Measurements from ENCODE around the gene ETAA1.

The ETAA1 gene
- 3.0 to 25.8 (median 10.0) reads per million in 17 experiments for total RNA-seq

DNA sequence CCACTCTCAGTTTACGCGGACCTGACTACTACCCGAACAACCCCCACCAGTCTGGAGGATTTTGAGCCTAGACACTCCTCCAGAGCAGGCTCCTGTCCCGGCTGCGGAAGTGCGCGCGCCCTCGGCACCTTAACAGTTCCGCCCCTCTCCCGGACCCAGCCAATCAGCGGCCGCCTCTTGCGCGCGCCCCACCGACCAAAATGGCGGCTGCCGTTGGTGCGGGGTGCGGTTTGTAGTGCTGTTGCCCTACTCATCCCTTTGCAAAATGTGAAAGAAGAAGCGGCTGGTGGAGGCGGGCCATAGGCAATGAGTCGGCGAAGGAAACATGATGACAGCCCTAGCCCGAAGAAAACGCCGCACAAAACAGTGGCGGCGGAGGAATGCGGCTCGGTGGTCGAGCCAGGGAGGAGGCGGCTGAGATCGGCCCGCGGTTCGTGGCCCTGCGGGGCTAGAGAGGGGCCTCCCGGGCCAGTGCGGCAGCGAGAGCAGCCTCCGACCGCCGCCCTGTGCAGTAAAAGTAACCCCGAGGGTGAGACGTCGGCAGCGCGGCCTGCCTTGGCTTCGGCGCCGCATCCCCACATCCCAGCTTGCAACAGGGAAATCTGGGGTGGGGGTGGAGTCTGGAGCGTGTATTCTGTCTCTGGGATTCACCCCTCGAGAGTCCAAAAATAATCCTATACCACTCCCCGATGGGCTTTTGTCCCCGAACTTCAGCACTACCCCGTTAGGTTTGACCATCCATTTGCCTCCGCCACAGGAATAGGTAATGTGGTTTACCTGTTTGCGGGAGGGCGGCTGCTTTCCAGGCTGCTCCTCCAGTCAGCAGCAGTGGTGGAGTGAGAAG lies at the start of gene ETAA1:
Gene ETAA1 (plus strand): TSS at position 191 of the 844 bp plus-strand sequence. CDS start 116 bp downstream, at position 307.
- peak; percentile 94 to 97 (median 96) for DNase-seq

DNA sequence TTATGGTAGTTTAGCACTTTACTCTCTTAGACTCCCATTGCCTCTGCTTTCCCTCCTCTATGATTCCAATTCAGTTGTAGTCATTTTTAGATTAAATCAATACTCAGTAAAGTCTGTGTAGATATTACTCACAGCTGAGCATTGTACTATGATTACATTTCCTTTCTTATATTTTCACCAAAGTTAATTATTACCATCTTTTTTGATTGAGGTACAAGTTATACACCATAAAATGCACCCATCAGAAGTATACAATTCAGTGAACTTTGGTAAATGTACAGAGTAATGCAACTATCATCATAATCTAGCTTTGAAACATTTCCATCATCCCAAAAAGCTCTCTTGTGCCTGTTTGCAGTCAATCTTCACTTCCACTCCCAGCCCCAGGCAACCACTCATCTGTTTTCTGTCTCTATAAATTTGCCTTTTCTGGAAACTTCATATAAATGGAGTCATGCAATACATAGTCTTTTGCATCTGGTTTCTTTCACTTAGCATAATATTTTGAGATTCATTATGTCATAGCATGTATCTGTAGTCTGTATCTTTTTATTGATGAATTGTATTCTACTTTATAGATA lies 30.2 kb upstream of the ETAA1 start:
- DNase-seq, result no peak

DNA sequence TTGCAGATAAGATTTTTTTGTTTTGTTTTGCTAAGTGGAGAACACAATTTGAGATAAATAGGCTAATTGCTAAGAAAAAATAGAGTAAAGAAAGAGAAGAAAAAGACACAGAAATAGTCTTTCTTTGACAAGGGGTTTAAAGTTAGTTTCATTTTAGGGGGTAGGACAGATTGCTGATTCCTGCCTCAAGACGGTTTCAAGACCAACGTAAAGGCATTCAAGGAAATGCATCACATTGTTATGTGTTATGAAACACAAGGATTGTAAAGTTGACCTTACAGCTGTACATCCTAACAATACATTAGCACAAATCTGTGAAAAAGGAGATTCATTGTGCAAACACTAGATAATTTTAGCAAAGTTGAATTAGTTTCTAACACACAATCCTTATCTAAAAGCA lies 22.7 kb upstream of the ETAA1 start:
- DNase-seq, result no peak

- DNase-seq, result no peak
These were observed 22.2 kb upstream of the ETAA1 start for GRCh38 chr2:67374949-67375348.

- no peak for DNase-seq
These were observed 18.6 kb upstream of the ETAA1 start for GRCh38 chr2:67378555-67378954.

GRCh38 chr2:67379048-67379447 lies 18.1 kb upstream of the ETAA1 start:
- DNase-seq, result no peak

DNA sequence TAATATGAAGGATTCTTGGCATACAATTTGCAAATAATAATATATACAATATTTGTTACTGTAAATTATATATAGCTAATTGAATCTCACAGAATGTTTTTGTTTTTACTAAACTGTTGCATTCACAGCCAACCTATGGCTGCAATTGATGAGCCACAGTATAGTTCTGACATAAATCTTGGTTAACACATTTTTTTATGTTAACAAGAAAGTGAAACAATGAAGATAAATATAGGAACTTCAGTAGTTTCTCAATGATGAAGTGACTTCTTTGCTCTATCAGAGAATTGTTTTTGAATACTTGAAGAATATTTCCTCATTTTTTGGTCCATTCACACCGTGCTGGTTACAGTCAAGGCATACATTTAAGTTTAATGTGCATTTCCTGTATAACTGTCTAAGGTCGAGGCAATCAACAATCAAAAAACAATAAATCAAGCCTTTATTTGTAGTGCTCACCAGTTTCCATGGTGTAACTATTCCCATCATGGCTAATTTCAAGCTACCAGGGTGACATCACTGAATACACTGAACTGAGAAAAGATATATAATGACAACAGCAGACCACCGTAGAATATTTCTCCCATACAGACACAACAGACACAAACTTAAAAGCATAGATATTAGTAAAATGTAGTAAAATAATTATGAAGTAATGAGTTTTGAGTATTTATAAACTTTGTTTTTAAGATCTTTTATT lies 12.9 kb upstream of the ETAA1 start:
- DNase-seq, result peak in 2 of 4 experiments; percentile 1 to 5

GRCh38 chr2:67388680-67389079 lies 8.5 kb upstream of the ETAA1 start:
- DNase-seq, result no peak

DNA sequence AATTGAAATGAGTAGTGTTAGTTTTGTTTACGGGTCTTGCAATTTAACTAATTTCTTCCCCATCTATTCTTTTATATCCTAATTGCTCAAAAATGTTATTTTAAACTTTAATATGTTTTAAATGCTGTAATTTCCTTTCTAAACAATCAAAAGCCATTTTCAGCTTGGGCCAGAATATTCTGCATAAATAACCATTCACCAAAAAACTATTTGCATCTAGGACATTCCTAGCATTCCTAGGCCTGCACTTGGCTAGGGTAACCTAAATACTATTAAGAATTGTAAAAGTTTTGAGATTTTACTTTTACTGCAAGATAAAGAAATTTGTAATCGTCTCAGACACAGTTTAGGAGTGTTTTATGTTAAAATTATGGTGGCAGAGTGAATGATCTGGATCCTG lies 7.8 kb upstream of the ETAA1 start:
- DNase-seq, result no peak

- DNase-seq, result no peak
These were observed 7.3 kb upstream of the ETAA1 start for GRCh38 chr2:67389788-67390187.

DNA sequence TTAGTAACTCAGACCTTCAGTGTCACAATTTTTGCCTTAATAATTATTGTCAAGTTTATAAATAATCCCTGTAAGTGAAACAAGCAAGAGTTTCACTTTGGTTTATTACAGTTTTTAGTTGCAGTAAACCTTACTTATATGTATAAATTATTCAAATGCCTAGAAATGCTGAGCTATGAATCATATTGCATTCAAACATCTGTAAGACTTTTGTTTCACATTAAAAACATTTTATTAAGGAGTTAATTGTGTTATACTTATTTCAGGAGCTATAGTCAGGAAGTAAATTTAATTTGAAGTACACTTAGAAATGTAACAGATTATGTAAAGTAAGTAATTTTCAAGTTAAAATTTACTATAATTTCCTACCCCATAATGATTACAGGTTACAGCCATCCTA lies 3.9 kb upstream of the ETAA1 start:
- no peak for DNase-seq

DNA sequence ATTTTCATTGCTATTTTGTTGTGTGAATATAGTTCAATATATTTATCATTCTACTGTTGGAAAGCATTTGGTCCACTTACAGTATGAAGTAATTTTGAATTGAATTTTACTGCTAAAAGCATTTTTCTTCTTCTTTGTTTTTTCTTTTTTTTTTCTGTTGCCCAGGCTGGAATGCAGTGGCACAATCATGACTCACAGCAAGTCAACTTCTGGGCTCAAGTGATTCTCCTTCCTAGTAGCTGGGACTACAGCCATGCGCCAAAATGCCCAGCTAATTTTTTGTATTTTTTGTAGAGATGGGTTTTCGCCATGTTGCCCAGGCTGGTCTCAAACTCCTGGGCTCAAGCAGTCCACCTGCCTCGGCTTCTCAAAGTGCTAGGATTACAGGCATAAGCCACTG lies 2.4 kb upstream of the ETAA1 start:
- no peak for DNase-seq

- no peak for DNase-seq
These were observed 2.0 kb downstream of the ETAA1 start for GRCh38 chr2:67399144-67399543.

- DNase-seq, result no peak
These were observed 2.8 kb downstream of the ETAA1 start for GRCh38 chr2:67399831-67400489.

DNA sequence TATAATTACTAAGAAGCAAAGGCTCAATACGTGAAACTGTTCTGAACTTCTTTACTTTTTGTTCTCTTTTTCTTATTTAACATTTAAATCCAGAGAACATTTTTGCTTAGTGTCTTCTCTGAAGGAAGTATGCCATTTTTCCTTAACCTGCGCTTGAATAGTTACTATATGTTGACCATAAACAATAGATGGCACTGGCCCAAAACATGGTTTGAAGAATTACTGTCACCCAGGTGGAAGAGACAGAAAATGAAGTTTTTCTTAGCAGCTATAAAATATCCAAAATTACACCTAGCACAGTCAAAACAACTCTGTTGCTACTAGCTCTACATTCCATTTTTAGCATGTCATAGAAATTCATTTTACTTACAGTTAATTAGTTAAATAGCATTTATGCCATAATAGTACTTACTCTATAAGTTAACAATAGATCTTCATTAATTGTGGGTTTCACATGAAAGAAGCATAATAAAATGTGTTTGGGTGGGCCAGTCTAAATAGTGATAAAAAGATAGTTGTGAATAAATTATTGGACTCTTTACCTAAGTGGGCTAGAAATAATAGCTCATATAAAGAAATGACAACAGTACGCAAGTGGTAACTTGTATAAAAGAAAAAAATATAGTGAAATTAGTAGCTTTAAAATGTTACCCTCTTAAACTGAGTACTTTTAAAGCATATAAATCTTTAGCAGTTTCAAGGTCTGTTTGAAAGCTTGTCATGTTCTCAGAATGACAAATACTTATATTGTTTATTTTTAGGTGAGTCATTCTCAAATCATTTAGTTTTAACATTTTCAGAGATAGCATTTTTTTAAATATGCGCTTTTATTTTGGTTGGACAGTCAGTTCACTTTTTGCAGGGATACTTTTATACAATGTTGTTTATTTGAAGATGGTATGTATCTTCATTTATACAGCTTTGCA lies 3.7 kb downstream of the ETAA1 start:
- DNase-seq, result no peak

DNA sequence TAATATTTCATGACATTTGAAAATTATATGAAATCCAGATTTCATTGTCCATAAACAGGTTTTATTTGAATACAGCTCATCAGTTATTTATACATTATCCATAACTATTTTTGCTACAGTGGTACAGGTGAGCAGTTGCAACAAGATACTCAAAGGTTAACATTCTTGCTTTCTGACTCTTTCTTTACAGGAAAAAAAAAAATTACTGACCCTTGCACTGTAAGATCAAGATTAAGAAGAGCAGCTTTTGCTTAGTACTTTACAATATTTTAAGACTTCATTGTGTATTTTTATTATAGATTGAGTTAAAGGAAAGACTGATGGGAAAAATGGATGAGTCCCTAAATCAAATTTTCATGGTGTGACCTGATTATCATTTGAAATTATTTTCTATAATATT lies 11.2 kb downstream of the ETAA1 start:
- no peak for DNase-seq

DNA sequence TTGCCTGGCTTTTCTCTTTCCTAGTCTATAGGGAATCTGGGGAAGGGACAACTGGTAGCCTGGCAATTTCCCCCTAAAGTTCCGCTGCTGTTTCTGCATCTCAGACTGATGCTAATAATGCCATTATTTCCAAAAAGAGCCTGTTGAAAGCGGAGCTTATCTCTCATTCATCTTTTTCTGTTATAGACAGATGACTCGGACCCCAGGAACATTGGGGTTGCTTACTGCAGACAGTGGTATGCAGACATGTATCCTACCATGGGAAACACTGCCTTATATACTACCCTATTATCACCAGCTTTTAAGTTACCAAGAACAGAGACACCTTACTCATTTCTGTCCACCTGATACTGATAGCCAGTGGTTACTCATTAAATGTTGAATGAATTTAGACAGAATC lies 15.3 kb downstream of the ETAA1 start:
- DNase-seq, result no peak

- DNase-seq, result no peak
These were observed 17.7 kb downstream of the ETAA1 start for GRCh38 chr2:67414867-67415266.

DNA sequence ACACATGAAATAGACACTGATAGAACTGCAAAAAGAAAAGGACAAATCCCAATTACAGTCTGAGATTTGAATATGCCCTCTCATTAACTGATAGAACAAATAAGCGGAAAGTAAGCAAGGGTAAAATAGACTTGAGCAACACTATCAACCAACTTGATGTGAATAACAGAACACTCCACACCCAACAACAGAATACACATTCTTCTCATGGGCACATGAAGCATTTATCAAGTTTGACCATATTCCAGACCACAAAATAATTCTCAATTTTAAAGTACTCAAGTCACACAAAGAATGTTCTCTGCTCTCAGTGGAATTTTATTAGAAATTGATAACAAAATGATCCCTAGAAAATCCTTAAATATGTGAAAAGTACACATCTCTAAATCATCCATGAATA lies 19.0 kb downstream of the ETAA1 start:
- no peak for DNase-seq

DNA sequence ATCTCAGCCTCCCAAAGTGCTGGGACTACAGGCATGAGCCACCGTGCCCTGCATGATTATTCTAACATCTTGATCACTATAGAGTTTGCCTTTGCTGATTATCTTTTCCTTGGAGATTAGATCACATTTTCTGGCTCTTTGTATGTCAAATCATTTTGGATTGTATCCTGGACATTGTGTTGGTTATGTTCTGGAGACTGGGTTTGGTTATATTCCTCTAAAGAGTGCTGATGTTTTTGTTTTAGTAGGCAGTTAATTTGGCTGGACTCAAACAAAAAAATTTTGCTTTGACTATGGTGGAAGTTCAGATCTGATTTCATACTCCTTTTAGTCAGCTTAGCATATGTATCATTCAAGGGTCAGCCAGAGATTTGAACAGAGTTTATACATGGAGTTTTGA lies 26.4 kb downstream of the ETAA1 start:
- no peak for DNase-seq

DNA sequence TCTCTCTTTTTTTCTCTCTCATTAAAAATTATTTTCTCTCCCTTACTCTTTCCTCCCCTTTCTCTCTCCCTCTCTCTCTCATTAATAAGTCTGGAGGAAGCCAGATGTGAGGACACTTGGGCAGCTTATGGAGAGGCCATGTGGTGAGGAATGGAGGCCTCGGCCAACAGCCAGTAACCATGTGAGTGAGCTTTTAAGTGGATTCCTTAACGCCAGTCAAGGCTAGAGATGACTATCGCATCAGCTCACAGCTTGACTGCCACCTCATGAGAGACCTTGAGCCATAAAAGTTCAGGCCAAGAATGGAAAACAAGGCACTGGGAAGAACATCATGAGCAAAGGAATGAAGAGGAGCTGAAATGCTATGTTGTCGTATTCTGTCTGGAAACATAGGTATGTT lies 39.1 kb downstream of the ETAA1 start:
- no peak for DNase-seq

- no peak for DNase-seq
These were observed 40.0 kb downstream of the ETAA1 start for GRCh38 chr2:67437114-67437513.
